Measurements from ENCODE around the gene FGF22.
"Not testable (repeated sequence)": the region's sequence is repeated elsewhere in the genome, so short reads cannot be mapped to it uniquely, and the experiment has no call there.

The FGF22 gene

GRCh38 chr19:661427-662196, 21.9 kb downstream of the FGF22 start:
- DNase-seq, result peak; percentile 75

- DNase-seq, result peak; percentile 82
Observed at GRCh38 chr19:662207-662961, 22.7 kb downstream of the FGF22 start.

- DNase-seq, result peak; percentile 94
Observed at GRCh38 chr19:662962-663681, 23.4 kb downstream of the FGF22 start, which contains the start of gene RNF126. Gene RNF126, minus strand, starts transcription at chr19:663214. Its CDS starts 93 bp downstream, at chr19:663121.

- no peak for DNase-seq
Observed at GRCh38 chr19:663682-664117, 24.0 kb downstream of the FGF22 start.

- DNase-seq, result peak; percentile 92
Observed at GRCh38 chr19:664913-665443, 25.3 kb downstream of the FGF22 start.

- DNase-seq, result not testable (repeated sequence)
Observed at GRCh38 chr19:666985-667573, 27.4 kb downstream of the FGF22 start.

- not testable (repeated sequence) for DNase-seq
Observed at GRCh38 chr19:668675-669434, 29.2 kb downstream of the FGF22 start.

- DNase-seq, result no peak
Observed at GRCh38 chr19:670609-671075, 31.0 kb downstream of the FGF22 start.

GRCh38 chr19:674282-675151, 34.8 kb downstream of the FGF22 start:
- no peak for DNase-seq

- no peak for DNase-seq
Observed at GRCh38 chr19:676007-676338, 36.3 kb downstream of the FGF22 start.

GRCh38 chr19:676339-677105, 36.8 kb downstream of the FGF22 start, which contains the start of gene FSTL3:
Gene FSTL3, plus strand, starts transcription at chr19:676392. Its CDS starts 32 bp downstream, at chr19:676424.
- DNase-seq, result no peak

- DNase-seq, result no peak
Observed at GRCh38 chr19:677201-677600, 37.5 kb downstream of the FGF22 start.

- no peak for DNase-seq
Observed at GRCh38 chr19:677601-678436, 38.1 kb downstream of the FGF22 start.

GRCh38 chr19:678791-679388, 39.2 kb downstream of the FGF22 start:
- no peak for DNase-seq

- DNase-seq, result peak; percentile 58
Observed at GRCh38 chr19:679418-680286, 40.0 kb downstream of the FGF22 start.

GRCh38 chr19:680287-681028, 40.8 kb downstream of the FGF22 start:
- DNase-seq, result peak; percentile 99

Data from stimulated activated CD8-positive, alpha-beta memory T cell treated with anti-CD3 and anti-CD28 coated beads, Interleukin-4, amount 100 ng/mL, for 48 hours (primary cell).